ELF-1 (cell line): ENCODE results near the gene DTNA.
"Not testable (repeated sequence)": the region's sequence is repeated elsewhere in the genome, so short reads cannot be mapped to it uniquely, and the experiment has no call there.

Experiments used
- DNase-seq: peaks from one replicate; pipeline ENCODE4 v3.0.0-alpha.2; 2016; ENCODE audit warnings: low read depth, low spot score

DTNA gene

GRCh38 chr18:34723143-34723542, 13.0 kb downstream of the DTNA start:
- no peak for DNase-seq

GRCh38 chr18:34725737-34726136, 15.6 kb downstream of the DTNA start:
- not testable (repeated sequence) for DNase-seq

- DNase-seq, result peak; percentile 23
Measured at GRCh38 chr18:34726286-34727004, 16.3 kb downstream of the DTNA start.

GRCh38 chr18:34729264-34729663, 19.2 kb downstream of the DTNA start:
- DNase-seq, result peak; percentile 57

- no peak for DNase-seq
Measured at GRCh38 chr18:34729740-34730355, 19.8 kb downstream of the DTNA start.

- no peak for DNase-seq
Measured at GRCh38 chr18:34730774-34731173, 20.7 kb downstream of the DTNA start.

- DNase-seq, result peak; percentile 39
Measured at GRCh38 chr18:34734056-34734455, 24.0 kb downstream of the DTNA start.

GRCh38 chr18:34734526-34734925, 24.4 kb downstream of the DTNA start:
- not testable (repeated sequence) for DNase-seq

- DNase-seq, result peak; percentile 34
Measured at GRCh38 chr18:34738175-34738894, 28.2 kb downstream of the DTNA start.

- no peak for DNase-seq
Measured at GRCh38 chr18:34740101-34740500, 30.0 kb downstream of the DTNA start.

- DNase-seq, result no peak
Measured at GRCh38 chr18:34740724-34741123, 30.6 kb downstream of the DTNA start.

GRCh38 chr18:34741401-34741800, 31.3 kb downstream of the DTNA start:
- DNase-seq, result no peak

- DNase-seq, result no peak
Measured at GRCh38 chr18:34742891-34743341, 32.8 kb downstream of the DTNA start.

- no peak for DNase-seq
Measured at GRCh38 chr18:34744569-34744968, 34.5 kb downstream of the DTNA start.

- DNase-seq, result no peak
Measured at GRCh38 chr18:34746614-34747013, 36.5 kb downstream of the DTNA start.

GRCh38 chr18:34749721-34750120, 39.6 kb downstream of the DTNA start:
- DNase-seq, result no peak

GRCh38 chr18:34752056-34752455, 42.0 kb downstream of the DTNA start:
- no peak for DNase-seq

- DNase-seq, result no peak
Measured at GRCh38 chr18:34754300-34754699, 44.2 kb downstream of the DTNA start.

GRCh38 chr18:34757666-34758065, 47.6 kb downstream of the DTNA start:
- DNase-seq, result no peak

GRCh38 chr18:34758378-34758948, 48.4 kb downstream of the DTNA start:
- DNase-seq, result peak; percentile 25

- DNase-seq, result no peak
Measured at GRCh38 chr18:34760444-34760843, 50.3 kb downstream of the DTNA start.

GRCh38 chr18:34764451-34764850, 54.4 kb downstream of the DTNA start:
- DNase-seq, result no peak
